GM12878 (cell line): ENCODE measurements around the gene CPSF4. TPM values are rescaled to one million over a fixed set of nuclear protein-coding genes. Genes with fewer than 3 reads are reported as not detected.

Experiments
- ATAC-seq: fragments of 200-7000 bp; cut with Tn5 transposase; 3 replicates; pipeline ENCODE4 v1.9.1; 2020; ENCODE audit warnings: mild to moderate bottlenecking, moderate library complexity
- BruUV-seq: library from RNA; stranded (reverse); fragments of 400-500 nt; replicated peaks from 2 replicates; lab custom pipeline; 2021; lab: Mats Ljungman, UMichigan
- CTCF ChIA-PET: fragments of 300-600 bp; sonication (Branson Sonifier 250); formaldehyde crosslinking; extraction: SDS; loops from one replicate; lab custom pipeline; 2021; ENCODE audit warnings: inconsistent platforms; lab: Yijun Ruan, JAX
- POLR2A ChIA-PET: fragments of 350-600 bp; formaldehyde crosslinking; extraction: SDS; loops from one replicate; lab custom pipeline; 2021; ENCODE audit warnings: inconsistent platforms; lab: Charles Lee
- RAD21 ChIA-PET: fragments of 300-600 bp; sonication (Branson Sonifier 250); formaldehyde crosslinking; loops from one replicate; lab custom pipeline; 2023; ENCODE audit warnings: antibody characterized with exemption; ENCODE audit not compliant: unreplicated experiment; lab: Charles Lee
- SMC1A ChIA-PET: fragments of 300-600 bp; sonication (Branson Sonifier 250); formaldehyde crosslinking; loops from one replicate; lab custom pipeline; 2023; ENCODE audit not compliant: unreplicated experiment, uncharacterized antibody; lab: Charles Lee
- DNase-seq: peaks from one replicate; pipeline ENCODE4 v3.0.0-alpha.2; 2011; ENCODE audit warnings: low read depth, low spot score
- FAIRE-seq: peaks from 3 replicates; lab custom pipeline; 2011; peaks lifted over from hg19 to GRCh38; lab: Jason Lieb, UNC
- H2AFZ ChIP-seq: 2 replicates; pipeline ENCODE4 v1.6.0; 2011; ENCODE audit warnings: low read depth, low read length, control low read depth; ENCODE audit not compliant: control insufficient read depth
- H3K27ac ChIP-seq: 2 replicates; pipeline ENCODE4 v1.5.1; 2011; ENCODE audit warnings: control low read depth; ENCODE audit not compliant: control insufficient read depth, insufficient read depth
- H3K27me3 ChIP-seq, 2 experiments: replicated peaks in 1 of 2; 2 replicates each; pipeline versions ENCODE4 v1.6.0 to v1.6.1; 2011; ENCODE audit warnings: low read length in 1 of 2; ENCODE audit not compliant: control insufficient read depth in 2 of 2, insufficient read depth in 2 of 2
- H3K36me3 ChIP-seq, 2 experiments: 2 replicates each; pipeline ENCODE4 v1.5.1; 2011; ENCODE audit warnings: low read length in 1 of 2; ENCODE audit not compliant: control insufficient read depth in 2 of 2, insufficient read depth in 2 of 2
- H3K4me1 ChIP-seq: 2 replicates; pipeline ENCODE4 v1.6.1; 2011; ENCODE audit warnings: mild to moderate bottlenecking, low read length, moderate library complexity, mixed read lengths; ENCODE audit not compliant: control insufficient read depth, insufficient read depth
- H3K4me2 ChIP-seq: 2 replicates; pipeline ENCODE4 v1.6.0; 2011; ENCODE audit warnings: control low read depth; ENCODE audit not compliant: control insufficient read depth, insufficient read depth
- H3K4me3 ChIP-seq: fragments of 200-600 bp; sonication (generic); 2 replicates; pipeline ENCODE4 v1.5.1; 2016
- H3K79me2 ChIP-seq: 2 replicates; pipeline ENCODE4 v1.6.0; 2011; ENCODE audit warnings: low read length; ENCODE audit not compliant: control insufficient read depth, insufficient read depth
- H3K9ac ChIP-seq: 2 replicates; pipeline ENCODE4 v1.8.0; 2011; ENCODE audit warnings: low read length, control low read depth, mixed read lengths; ENCODE audit not compliant: control insufficient read depth, insufficient read depth
- H3K9me3 ChIP-seq: replicated peaks from 3 replicates; pipeline ENCODE4 v1.5.1; 2011; ENCODE audit warnings: mild to moderate bottlenecking, low read length; ENCODE audit not compliant: control insufficient read depth, insufficient read depth
- H4K20me1 ChIP-seq: 2 replicates; pipeline ENCODE4 v1.6.0; 2011; ENCODE audit not compliant: control insufficient read depth, insufficient read depth
- EED ChIP-seq: sonication (generic); IDR thresholded peaks from 2 replicates; pipeline ENCODE4 v1.6.1; 2016; ENCODE audit warnings: antibody characterized with exemption, low read depth
- HDAC2 ChIP-seq: fragments of 200-600 bp; sonication (generic); IDR thresholded peaks from 2 replicates; pipeline ENCODE4 v1.6.1; 2017
- HDGF ChIP-seq: fragments of 450-650 bp; IDR thresholded peaks from 2 replicates; pipeline ENCODE4 v1.6.1; 2016; ENCODE audit warnings: antibody characterized with exemption
- PAX8 ChIP-seq: fragments of 450-650 bp; IDR thresholded peaks from 2 replicates; pipeline ENCODE4 v1.6.1; 2017; ENCODE audit warnings: mild to moderate bottlenecking, moderate library complexity
- RELB ChIP-seq: fragments of 450-650 bp; IDR thresholded peaks from 2 replicates; pipeline ENCODE4 v1.6.1; 2017; ENCODE audit warnings: low read depth, mild to moderate bottlenecking, moderate library complexity
- SREBF2 ChIP-seq: IDR thresholded peaks from 2 replicates; pipeline ENCODE4 v1.6.1; 2012; ENCODE audit warnings: mild to moderate bottlenecking, low read length
- TAF1 ChIP-seq: IDR thresholded peaks from 2 replicates; pipeline ENCODE4 v1.6.1; 2011; ENCODE audit warnings: mild to moderate bottlenecking, low read depth, low read length, borderline replicate concordance
- YBX1 ChIP-seq: fragments of 450-650 bp; IDR thresholded peaks from 2 replicates; pipeline ENCODE4 v1.6.1; 2016; ENCODE audit warnings: antibody characterized with exemption
- ZBTB4 ChIP-seq: fragments of 450-650 bp; formaldehyde crosslinking; IDR thresholded peaks from 2 replicates; pipeline ENCODE4 v1.4.0; 2022; ENCODE audit warnings: mild to moderate bottlenecking, moderate library complexity
- ZNF592 ChIP-seq: fragments of 450-650 bp; IDR thresholded peaks from 2 replicates; pipeline ENCODE4 v1.6.1; 2017; ENCODE audit warnings: mild to moderate bottlenecking, moderate library complexity
- ZZZ3 ChIP-seq: IDR thresholded peaks from 2 replicates; pipeline ENCODE4 v1.6.1; 2011; ENCODE audit warnings: low read depth; ENCODE audit not compliant: control insufficient read depth, insufficient read length
- WGBS: methylation state at CpG from one replicate; pipeline ENCODE4 v1.1.6; 2016; ENCODE audit warnings: low lambda C conversion rate; ENCODE audit not compliant: insufficient replicate concordance, insufficient coverage; ENCODE audit errors: missing lambda C conversion rate; 5-methylcytosine and 5-hydroxymethylcytosine counted together
- in situ Hi-C: fragments of 300-500 bp; cut with MboI; formaldehyde crosslinking; loops from 9 replicates; pipeline ENCODE4 v1.14.3; 2018; ENCODE audit warnings: mixed read lengths
- intact Hi-C: fragments of 100-400 bp; cut with micrococcal nuclease; formaldehyde crosslinking; loops from one replicate; pipeline ENCODE4 v1.14.2; 2022; ENCODE audit not compliant: unreplicated experiment
- polyA plus RNA-seq, 11 experiments: library from polyadenylated mRNA; depleted of rRNA in 4 of 11; unstranded in 6 of 11; stranded (reverse) in 5 of 11; fragments of >200 nt; fragmentation: Nextera tagmentation in 4 of 11; fragmentation: Illumina TruSeq in 1 of 11; extraction: Ambion mirVana in 4 of 11; extraction: Trizol in 1 of 11; gene quantifications; 1 replicate in 1 of 11; 2 replicates in 10 of 11; pipeline versions ENCODE4 v1.2.1 to v1.2.3, GENCODE V29; 2011 to 2016; ENCODE audit warnings: inconsistent platforms in 2 of 11, missing spikeins in 2 of 11, low read depth in 1 of 11
- total RNA-seq, 4 experiments: library from RNA; depleted of rRNA in 3 of 4; stranded (reverse); fragments of >200 nt in 3 of 4; fragmentation: Illumina TruSeq in 1 of 4; extraction: Trizol in 1 of 4; gene quantifications; 2 replicates each; pipeline versions ENCODE4 v1.2.1 to v1.2.3, GENCODE V29; 2013 to 2021

CPSF4 gene
- total and polyA plus RNA-seq, 10 of the 15 experiments (the other 5 are each of a cell fraction or from before 2014, with no cell fraction given) = 13.6 to 70.1 (median 45.0) TPM

- no peaks in the 10 kb centered on the region for H3K9me3 ChIP-seq
- ChIA-PET POLR2A (no interaction called here), RAD21 (no interaction called here), CTCF (no interaction called here), SMC1A (no interaction called here)
- WGBS = 98% methylated on average over 10 of the region's 10 CpGs
- H3K4me2 ChIP-seq = no peak overlapping the region
- in situ Hi-C loops (no loop called here), intact Hi-C loops (no loop called here)
- no TSS peak for BruUV-seq
- no peaks in the 10 kb centered on the region for H3K4me1 ChIP-seq
- H3K9ac ChIP-seq = no peak overlapping the region
- H4K20me1 ChIP-seq = no peaks in the 10 kb centered on the region
- TF ChIP-seq YBX1 (no peak), ZNF592 (no peak), SREBF2 (no peak), ZZZ3 (no peak), HDAC2 (no peak), EED (no peak), PAX8 (no peak), ZBTB4 (CRISPR knock-in tag) (no peak), HDGF (no peak), RELB (no peak), TAF1 (no peak)
- peaks cover 32 to 41% of the 10 kb centered on the region in 2 experiments for H3K36me3 ChIP-seq
- no peak overlapping the region for H3K4me3 ChIP-seq
- no peak for DNase-seq
- no peaks in the 10 kb centered on the region for H3K79me2 ChIP-seq
- no peaks in the 10 kb centered on the region for H3K27me3 ChIP-seq
- ATAC-seq = no peak
- H3K27ac ChIP-seq = no peak overlapping the region
- H2AFZ ChIP-seq = no peak overlapping the region
- FAIRE-seq = no peak
Measured at GRCh38 chr7:99448855-99449254, 10.1 kb downstream of the CPSF4 start.
